Hepatocyte (in vitro differentiated cells): Measurements from ENCODE around the gene MYL7. TPM values are rescaled to one million over a fixed set of nuclear protein-coding genes. Genes with fewer than 3 reads are reported as not detected.
"Not testable (repeated sequence)": the region's sequence is repeated elsewhere in the genome, so short reads cannot be mapped to it uniquely, and the experiment has no call there.

Source experiments
- DNase-seq: peaks from one replicate; pipeline ENCODE4 v3.0.0-alpha.2; 2016; ENCODE audit warnings: low spot score
- H2AFZ ChIP-seq: fragments of 200-600 bp; sonication (generic); 2 replicates; pipeline ENCODE4 v1.6.0; 2016; ENCODE audit warnings: antibody characterized with exemption, mild to moderate bottlenecking
- H3K27ac ChIP-seq: fragments of 200-600 bp; sonication (generic); 2 replicates; pipeline ENCODE4 v1.5.1; 2016; ENCODE audit warnings: mild to moderate bottlenecking
- H3K27me3 ChIP-seq: fragments of 200-600 bp; sonication (generic); 2 replicates; pipeline ENCODE4 v1.6.1; 2016
- H3K36me3 ChIP-seq: fragments of 200-600 bp; sonication (generic); replicated peaks from 2 replicates; pipeline ENCODE4 v1.5.1; 2016; ENCODE audit warnings: low read depth; ENCODE audit not compliant: insufficient read depth
- H3K4me1 ChIP-seq: fragments of 200-600 bp; sonication (generic); 2 replicates; pipeline ENCODE4 v1.5.1; 2016; ENCODE audit warnings: mild to moderate bottlenecking, moderate library complexity; ENCODE audit not compliant: insufficient read depth
- H3K4me2 ChIP-seq: fragments of 200-600 bp; sonication (generic); 2 replicates; pipeline ENCODE4 v1.6.0; 2016
- H3K4me3 ChIP-seq: fragments of 200-600 bp; sonication (generic); 2 replicates; pipeline ENCODE4 v1.5.1; 2016; ENCODE audit warnings: mild to moderate bottlenecking
- H3K79me2 ChIP-seq: fragments of 200-600 bp; sonication (generic); 2 replicates; pipeline ENCODE4 v1.6.0; 2017; ENCODE audit warnings: mild to moderate bottlenecking
- H3K9me2 ChIP-seq: fragments of 200-600 bp; sonication (generic); replicated peaks from 2 replicates; pipeline ENCODE4 v1.6.0; 2017; ENCODE audit warnings: mild to moderate bottlenecking; ENCODE audit not compliant: insufficient read depth
- H3K9me3 ChIP-seq: fragments of 200-600 bp; sonication (generic); 2 replicates; pipeline ENCODE4 v1.5.1; 2016; ENCODE audit warnings: low read depth, mild to moderate bottlenecking
- H4K20me1 ChIP-seq: fragments of 200-600 bp; sonication (generic); 2 replicates; pipeline ENCODE4 v1.6.0; 2016; ENCODE audit warnings: mild to moderate bottlenecking; ENCODE audit not compliant: insufficient read depth, poor library complexity, severe bottlenecking
- CTCF ChIP-seq: fragments of 200-600 bp; sonication (generic); IDR thresholded peaks from 2 replicates; pipeline ENCODE4 v1.5.1; 2016; ENCODE audit warnings: antibody characterized with exemption, mild to moderate bottlenecking; ENCODE audit not compliant: poor library complexity
- EZH2 ChIP-seq: fragments of 200-600 bp; sonication (generic); IDR thresholded peaks from 2 replicates; pipeline ENCODE4 v1.6.1; 2016; ENCODE audit warnings: antibody characterized with exemption, mild to moderate bottlenecking, borderline replicate concordance
- EZH2phosphoT487 ChIP-seq: fragments of 200-600 bp; sonication (generic); IDR thresholded peaks from one replicate; pipeline ENCODE4 v1.6.1; 2018; ENCODE audit warnings: antibody characterized with exemption, mild to moderate bottlenecking, low read depth, moderate library complexity; ENCODE audit not compliant: unreplicated experiment, severe bottlenecking
- WGBS: methylation state at CpG from one replicate; pipeline ENCODE4 v1.1.6; 2016; ENCODE audit warnings: low lambda C conversion rate; ENCODE audit errors: missing lambda C conversion rate; 5-methylcytosine and 5-hydroxymethylcytosine counted together
- polyA plus RNA-seq: library from polyadenylated mRNA; unstranded; fragments of >200 nt; fragmentation: Nextera tagmentation; extraction: Ambion mirVana; gene quantifications from 2 replicates; pipeline ENCODE4 v1.2.1, GENCODE V29; 2016
- total RNA-seq: library from RNA; depleted of rRNA; stranded (reverse); fragments of >200 nt; gene quantifications from 2 replicates; pipeline ENCODE4 v1.2.3, GENCODE V29; 2014

MYL7 gene
- total and polyA plus RNA-seq, 2 experiments from 2014 or later = 5.2 to 8.9 TPM

- Histone ChIP-seq H3K4me2 (no peak overlapping the region), H3K9me2 (no peaks in the 10 kb centered on the region), H3K36me3 (no peaks in the 10 kb centered on the region), H3K9me3 (no peaks in the 10 kb centered on the region), H3K27me3 (no peaks in the 10 kb centered on the region), H3K4me1 (no peaks in the 10 kb centered on the region), H2AFZ (no peak overlapping the region), H4K20me1 (no peaks in the 10 kb centered on the region), H3K79me2 (no peaks in the 10 kb centered on the region), H3K27ac (no peak overlapping the region), H3K4me3 (no peak overlapping the region)
- TF ChIP-seq CTCF = no peak
- TF ChIP-seq EZH2 = no peak
- TF ChIP-seq EZH2phosphoT487 = no peak
- 67% methylated on average over 7 of the region's 7 CpGs for WGBS
- no peak for DNase-seq
Measured at GRCh38 chr7:44176486-44176885, 35.4 kb upstream of the MYL7 start.

GRCh38 chr7:44175730-44176129 is 34.6 kb upstream of the MYL7 start:
- no peaks in the 10 kb centered on the region for H3K4me1 ChIP-seq
- no peak overlapping the region for H2AFZ ChIP-seq
- no peaks in the 10 kb centered on the region for H3K79me2 ChIP-seq
- TF ChIP-seq CTCF (no peak), EZH2phosphoT487 (no peak), EZH2 (no peak)
- H3K9me2 ChIP-seq = no peaks in the 10 kb centered on the region
- no peak overlapping the region for H3K27ac ChIP-seq
- H3K4me2 ChIP-seq = no peak overlapping the region
- no peaks in the 10 kb centered on the region for H4K20me1 ChIP-seq
- H3K36me3 ChIP-seq = no peaks in the 10 kb centered on the region
- H3K4me3 ChIP-seq = no peak overlapping the region
- no peaks in the 10 kb centered on the region for H3K9me3 ChIP-seq
- no peak for DNase-seq
- 96% methylated on average over 3 of the region's 3 CpGs for WGBS
- no peaks in the 10 kb centered on the region for H3K27me3 ChIP-seq

GRCh38 chr7:44174694-44174948 is 33.5 kb upstream of the MYL7 start:
- 92% methylated on average over 1 of the region's 1 CpG for WGBS
- not testable (repeated sequence) for H3K9me2 ChIP-seq, H3K4me2 ChIP-seq, H3K4me1 ChIP-seq, H3K4me3 ChIP-seq, DNase-seq, H3K79me2 ChIP-seq, H3K36me3 ChIP-seq, H2AFZ ChIP-seq, H3K9me3 ChIP-seq, H3K27me3 ChIP-seq, H3K27ac ChIP-seq, H4K20me1 ChIP-seq

- no peaks in the 10 kb centered on the region for H3K4me1 ChIP-seq
- H2AFZ ChIP-seq = no peak overlapping the region
- no peak overlapping the region for H3K4me3 ChIP-seq
- H4K20me1 ChIP-seq = no peaks in the 10 kb centered on the region
- no peak for DNase-seq
- no peaks in the 10 kb centered on the region for H3K36me3 ChIP-seq
- 44% methylated on average over 3 of the region's 3 CpGs for WGBS
- no peaks in the 10 kb centered on the region for H3K9me3 ChIP-seq
- no peak overlapping the region for H3K4me2 ChIP-seq
- TF ChIP-seq CTCF (no peak), EZH2 (no peak)
- no peaks in the 10 kb centered on the region for H3K9me2 ChIP-seq
- no peaks in the 10 kb centered on the region for H3K27me3 ChIP-seq
- H3K79me2 ChIP-seq = no peaks in the 10 kb centered on the region
- no peak overlapping the region for H3K27ac ChIP-seq
Measured at GRCh38 chr7:44173911-44174693, 33.0 kb upstream of the MYL7 start.
